Fibroblast of skin of left biceps (primary cell): ENCODE measurements around the gene MYO1G.
"Not testable (repeated sequence)": the region's sequence is repeated elsewhere in the genome, so short reads cannot be mapped to it uniquely, and the experiment has no call there.

Source experiments
- DNase-seq, 2 experiments: peaks; one replicate each; pipeline ENCODE4 v3.0.0-alpha.2; 2013; ENCODE audit warnings: low read depth in 2 of 2

MYO1G gene

GRCh38 chr7:44978511-44979366 is at the start of gene MYO1G:
TSS of gene MYO1G (minus strand) at chr7:44979015. CDS start at chr7:44978961, 54 bp downstream.
- no peak for DNase-seq

GRCh38 chr7:45028138-45028919 is 49.5 kb upstream of the MYO1G start:
- DNase-seq, result no peak

GRCh38 chr7:45027774-45028114 is 48.9 kb upstream of the MYO1G start:
- DNase-seq, result no peak

GRCh38 chr7:45026984-45027773 is 48.4 kb upstream of the MYO1G start:
- peak in 1 of 2 experiments; percentile 9 for DNase-seq

GRCh38 chr7:45026013-45026412 is 47.2 kb upstream of the MYO1G start:
- DNase-seq, result no peak

- not testable (repeated sequence) for DNase-seq
Measured at GRCh38 chr7:45025473-45025872, 46.7 kb upstream of the MYO1G start.

GRCh38 chr7:45024126-45024744 is 45.4 kb upstream of the MYO1G start:
- no peak for DNase-seq

- no peak for DNase-seq
Measured at GRCh38 chr7:45021604-45022296, 42.9 kb upstream of the MYO1G start.

GRCh38 chr7:45020915-45021314 is 42.1 kb upstream of the MYO1G start:
- DNase-seq, result no peak

GRCh38 chr7:45017253-45017652 is 38.4 kb upstream of the MYO1G start:
- no peak for DNase-seq

GRCh38 chr7:45015313-45015712 is 36.5 kb upstream of the MYO1G start:
- no peak for DNase-seq

- DNase-seq, result no peak
Measured at GRCh38 chr7:45013465-45013967, 34.7 kb upstream of the MYO1G start.

GRCh38 chr7:45007571-45008328 is 28.9 kb upstream of the MYO1G start:
- DNase-seq, result no peak

- DNase-seq, result no peak
Measured at GRCh38 chr7:45007106-45007505, 28.3 kb upstream of the MYO1G start.

GRCh38 chr7:45003789-45004188 is 25.0 kb upstream of the MYO1G start:
- DNase-seq, result no peak

- DNase-seq, result no peak
Measured at GRCh38 chr7:45001826-45002225, 23.0 kb upstream of the MYO1G start.

GRCh38 chr7:45001138-45001694 is 22.4 kb upstream of the MYO1G start:
- no peak for DNase-seq

- DNase-seq, result no peak
Measured at GRCh38 chr7:45000093-45001032, 21.5 kb upstream of the MYO1G start, which contains the start of gene CCM2. TSS of gene CCM2 (plus strand) at chr7:45000201. CDS start at chr7:45000334, 133 bp downstream.
